IPS-18c (cell line): ENCODE data around the gene WNT3A.

Experiments used
- H3K4me3 ChIP-seq: 2 replicates; pipeline ENCODE4 v1.7.0; 2013; ENCODE audit warnings: low read depth, mild to moderate bottlenecking, low read length, moderate library complexity; ENCODE audit not compliant: insufficient read depth
- H3K9me3 ChIP-seq: one replicate; pipeline ENCODE4 v1.6.1; 2013; ENCODE audit warnings: mild to moderate bottlenecking, low read length, moderate library complexity; ENCODE audit not compliant: control insufficient read depth, insufficient read depth

The WNT3A gene

GRCh38 chr1:228058172-228058948 lies 51.6 kb downstream of the WNT3A start:
- Histone ChIP-seq H3K9me3 (peaks cover 8% of the 10 kb centered on the region), H3K4me3 (peak overlapping the region; percentile 72; the same call in 1 of the 2 replicates)

- peak overlapping the region; percentile 72 for H3K4me3 ChIP-seq
- peaks cover 6% of the 10 kb centered on the region for H3K9me3 ChIP-seq
These were observed 52.3 kb downstream of the WNT3A start for GRCh38 chr1:228058949-228059633.

DNA sequence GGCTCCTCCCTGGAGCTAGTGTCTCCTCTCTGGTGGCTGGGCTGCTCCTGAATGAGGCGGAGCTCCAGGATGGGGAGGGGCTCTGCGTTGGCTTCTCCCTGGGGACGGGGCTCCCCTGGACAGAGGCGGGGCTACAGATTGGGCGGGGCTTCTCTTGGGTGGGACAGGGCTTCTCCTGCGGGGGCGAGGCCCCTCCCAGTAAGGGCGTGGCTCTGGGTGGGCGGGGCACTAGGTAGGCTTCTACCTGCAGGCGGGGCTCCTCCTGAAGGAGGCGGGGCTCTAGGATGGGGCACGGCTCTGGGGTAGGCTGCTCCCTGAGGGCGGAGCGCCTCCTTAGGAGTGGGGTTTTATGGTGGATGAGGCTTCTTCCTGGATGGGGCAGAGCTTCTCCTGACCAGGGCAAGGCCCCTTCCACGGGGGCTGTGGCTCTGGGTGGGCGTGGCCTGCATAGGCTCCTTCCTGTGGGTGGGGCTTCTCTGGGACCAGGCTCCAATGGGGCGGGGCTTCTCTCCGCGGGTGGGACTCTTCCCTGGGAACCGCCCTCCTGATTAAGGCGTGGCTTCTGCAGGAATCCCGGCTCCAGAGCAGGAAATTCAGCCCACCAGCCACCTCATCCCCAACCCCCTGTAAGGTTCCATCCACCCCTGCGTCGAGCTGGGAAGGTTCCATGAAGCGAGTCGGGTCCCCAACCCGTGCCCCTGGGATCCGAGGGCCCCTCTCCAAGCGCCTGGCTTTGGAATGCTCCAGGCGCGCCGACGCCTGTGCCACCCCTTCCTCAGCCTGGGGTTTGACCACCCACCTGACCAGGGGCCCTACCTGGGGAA lies 53.0 kb downstream of the WNT3A start:
- H3K4me3 ChIP-seq = peak overlapping the region; percentile 72

GRCh38 chr1:228060458-228061190 lies 53.8 kb downstream of the WNT3A start:
- Histone ChIP-seq H3K9me3 (peaks cover 5% of the 10 kb centered on the region), H3K4me3 (peak overlapping the region; percentile 72)

More for the DNA sequence above, 53.0 kb downstream of the WNT3A start:
- peaks cover 5% of the 10 kb centered on the region for H3K9me3 ChIP-seq

GRCh38 chr1:228061411-228062084 lies 54.8 kb downstream of the WNT3A start:
- H3K9me3 ChIP-seq = peaks cover 5% of the 10 kb centered on the region

GRCh38 chr1:228062085-228062791 lies 55.4 kb downstream of the WNT3A start:
- Histone ChIP-seq H3K4me3 (no peak overlapping the region), H3K9me3 (peaks cover 5% of the 10 kb centered on the region)

More at GRCh38 chr1:228061411-228062084, 54.8 kb downstream of the WNT3A start:
- peak overlapping the region; percentile 72; the same call in 1 of the 2 replicates for H3K4me3 ChIP-seq

- no peak overlapping the region for H3K4me3 ChIP-seq
- H3K9me3 ChIP-seq = peaks cover 5% of the 10 kb centered on the region
These were observed 56.0 kb downstream of the WNT3A start for GRCh38 chr1:228062812-228063211.

GRCh38 chr1:228063251-228064191 lies 56.7 kb downstream of the WNT3A start:
- peaks cover 2% of the 10 kb centered on the region for H3K9me3 ChIP-seq
- no peak overlapping the region for H3K4me3 ChIP-seq

DNA sequence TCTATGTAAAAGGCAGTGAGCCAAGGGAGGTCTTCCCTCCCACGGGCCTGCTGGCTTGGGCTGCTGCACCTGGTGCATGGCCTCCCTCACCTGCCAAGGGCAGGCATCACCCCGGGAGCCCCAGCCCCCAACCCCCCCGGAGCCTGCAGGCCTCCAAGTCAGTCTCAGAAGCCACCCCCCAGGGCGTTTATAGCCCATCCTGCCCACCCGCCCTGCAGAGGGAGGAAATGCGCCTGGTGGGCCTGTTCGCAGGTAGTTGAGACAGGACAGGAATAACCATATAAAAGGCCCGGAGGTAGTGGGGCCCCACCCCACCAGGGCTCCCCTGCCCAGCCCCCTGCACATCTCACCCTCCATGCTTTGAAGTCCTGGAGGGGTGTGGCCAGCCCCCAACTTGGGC lies 57.5 kb downstream of the WNT3A start:
- Histone ChIP-seq H3K4me3 (no peak overlapping the region), H3K9me3 (no peaks in the 10 kb centered on the region)

DNA sequence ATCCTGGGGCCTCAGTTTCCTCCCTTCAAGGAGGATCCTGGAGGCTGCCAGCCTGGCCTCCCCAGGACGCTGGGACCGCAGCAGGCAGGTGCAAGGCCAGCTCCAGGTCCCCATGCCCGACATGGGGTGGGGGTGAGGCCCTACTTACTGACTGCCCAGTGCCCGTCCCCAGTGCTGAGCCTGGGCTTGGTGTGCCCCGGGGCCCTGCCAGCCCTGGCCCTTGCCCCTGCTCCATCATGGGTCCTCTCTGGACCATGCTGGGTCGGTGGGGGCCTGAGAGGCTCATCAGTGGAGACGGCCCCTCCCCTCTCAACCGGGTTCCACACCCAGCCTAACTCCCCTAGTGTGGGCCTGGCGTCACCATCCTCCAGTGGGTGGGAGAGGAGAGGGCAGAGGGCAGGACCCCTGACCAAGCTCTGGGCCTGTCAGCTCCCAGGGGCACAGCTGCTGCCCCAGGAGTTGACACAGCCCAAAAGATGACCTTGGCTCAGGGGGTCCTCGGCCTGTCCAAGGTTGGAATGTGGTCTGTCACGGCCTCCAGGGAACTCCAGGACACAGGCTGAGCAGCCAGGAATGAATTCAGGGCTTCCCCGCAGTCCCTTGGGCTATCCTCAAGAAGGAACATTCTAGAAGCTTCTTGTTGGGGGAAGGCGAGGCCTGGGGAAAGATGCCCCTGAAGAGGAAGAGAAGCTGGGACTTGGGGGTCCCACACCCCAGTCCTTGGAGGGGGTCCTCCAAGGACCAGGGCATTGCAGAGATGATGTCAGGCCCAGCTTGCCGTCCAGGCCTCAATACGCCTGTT lies 58.1 kb downstream of the WNT3A start:
- Histone ChIP-seq H3K9me3 (no peaks in the 10 kb centered on the region), H3K4me3 (no peak overlapping the region; the same call in 1 of the 2 replicates)

DNA sequence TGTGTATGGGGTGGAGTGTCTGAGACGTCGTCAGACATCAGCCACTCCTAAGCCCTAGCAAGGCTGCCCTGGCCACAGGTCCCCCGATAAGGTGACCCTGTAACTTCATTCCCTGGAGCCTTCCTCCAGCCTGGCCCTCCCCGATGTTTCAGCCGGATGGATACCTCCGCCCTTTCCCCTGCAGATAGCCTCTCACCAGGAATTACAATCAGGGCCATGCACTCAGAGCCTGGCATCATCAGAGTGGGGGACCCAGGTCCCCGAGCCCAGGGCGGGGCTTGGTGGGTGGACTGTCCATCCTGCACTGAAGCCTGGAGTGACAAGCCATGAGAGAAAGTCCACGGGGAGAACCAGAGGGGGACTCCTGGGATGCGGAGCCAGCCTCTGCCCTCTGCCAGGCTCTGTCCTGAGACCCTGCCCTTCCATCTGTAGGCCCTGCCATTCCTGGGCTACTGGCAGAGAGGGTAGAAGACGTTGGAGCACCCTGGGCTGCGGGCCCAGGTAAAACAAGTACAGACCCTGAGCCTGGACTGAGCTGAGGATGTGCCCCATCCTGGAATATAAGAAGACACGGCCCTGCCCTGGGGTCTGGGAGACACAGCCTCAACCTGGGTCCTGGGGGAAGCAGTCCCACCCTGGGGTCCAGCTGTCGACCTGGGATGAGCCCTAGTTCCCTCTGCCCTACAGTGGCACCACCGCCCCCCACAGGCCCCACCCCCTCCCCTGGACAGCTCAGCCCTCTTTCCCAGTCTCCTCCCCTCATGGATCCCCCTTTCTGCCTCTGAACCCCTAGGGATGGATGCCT lies 58.9 kb downstream of the WNT3A start:
- H3K4me3 ChIP-seq = no peak overlapping the region
- no peaks in the 10 kb centered on the region for H3K9me3 ChIP-seq

GRCh38 chr1:228066416-228066815 lies 59.6 kb downstream of the WNT3A start:
- H3K9me3 ChIP-seq = no peaks in the 10 kb centered on the region
- no peak overlapping the region for H3K4me3 ChIP-seq

- Histone ChIP-seq H3K9me3 (no peaks in the 10 kb centered on the region), H3K4me3 (no peak overlapping the region)
These were observed 60.3 kb downstream of the WNT3A start for GRCh38 chr1:228066891-228067654.
